HL-60 (cell line): ENCODE results near the gene ORC3.

Experiments used
- POLR2AphosphoS5 ChIP-seq: IDR thresholded peaks from 2 replicates; pipeline ENCODE4 v1.6.1; 2012; ENCODE audit warnings: low read depth
- TF ChIP-seq, protein P1 (sequence below): IDR thresholded peaks from one replicate; pipeline ENCODE4 v1.5.1; 2011; ENCODE audit warnings: low read length, control low read depth, inconsistent platforms; ENCODE audit not compliant: insufficient read depth

DNA sequence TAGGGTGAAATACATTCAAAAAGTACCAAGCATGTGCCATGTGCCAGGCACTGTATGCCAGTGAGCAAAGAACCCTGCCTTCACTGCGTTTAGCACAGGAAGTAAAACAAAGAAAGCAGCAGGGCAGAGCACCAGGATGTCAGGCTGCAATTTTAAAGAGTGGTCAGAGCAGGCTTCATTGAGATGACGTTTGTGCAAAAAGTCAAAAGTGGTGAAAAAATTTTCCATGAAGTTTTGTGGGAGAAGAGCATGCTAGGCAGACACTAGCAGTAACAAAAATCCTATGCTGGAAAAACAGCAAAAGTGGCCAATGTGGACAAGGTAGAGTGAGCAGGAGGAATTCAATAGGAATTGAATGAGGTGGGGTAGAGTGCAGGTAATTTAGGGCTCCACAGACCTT is 80.8 kb downstream of the ORC3 start:
- TF ChIP-seq, protein P1, sequence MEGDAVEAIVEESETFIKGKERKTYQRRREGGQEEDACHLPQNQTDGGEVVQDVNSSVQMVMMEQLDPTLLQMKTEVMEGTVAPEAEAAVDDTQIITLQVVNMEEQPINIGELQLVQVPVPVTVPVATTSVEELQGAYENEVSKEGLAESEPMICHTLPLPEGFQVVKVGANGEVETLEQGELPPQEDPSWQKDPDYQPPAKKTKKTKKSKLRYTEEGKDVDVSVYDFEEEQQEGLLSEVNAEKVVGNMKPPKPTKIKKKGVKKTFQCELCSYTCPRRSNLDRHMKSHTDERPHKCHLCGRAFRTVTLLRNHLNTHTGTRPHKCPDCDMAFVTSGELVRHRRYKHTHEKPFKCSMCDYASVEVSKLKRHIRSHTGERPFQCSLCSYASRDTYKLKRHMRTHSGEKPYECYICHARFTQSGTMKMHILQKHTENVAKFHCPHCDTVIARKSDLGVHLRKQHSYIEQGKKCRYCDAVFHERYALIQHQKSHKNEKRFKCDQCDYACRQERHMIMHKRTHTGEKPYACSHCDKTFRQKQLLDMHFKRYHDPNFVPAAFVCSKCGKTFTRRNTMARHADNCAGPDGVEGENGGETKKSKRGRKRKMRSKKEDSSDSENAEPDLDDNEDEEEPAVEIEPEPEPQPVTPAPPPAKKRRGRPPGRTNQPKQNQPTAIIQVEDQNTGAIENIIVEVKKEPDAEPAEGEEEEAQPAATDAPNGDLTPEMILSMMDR: no peak
- TF ChIP-seq POLR2AphosphoS5: no peak
